Activated T-helper 9 cell treated with anti-CD3 and anti-CD28 coated beads, Interleukin-2, amount 50 U/mL, for 16 hours (primary cell): Measurements from ENCODE around the gene CPSF3.
"Not testable (repeated sequence)": the region's sequence is repeated elsewhere in the genome, so short reads cannot be mapped to it uniquely, and the experiment has no call there.

Experiments used
- DNase-seq: peaks from one replicate; pipeline ENCODE4 v3.0.0-alpha.2; 2020; ENCODE audit warnings: low read depth

The CPSF3 gene

DNA sequence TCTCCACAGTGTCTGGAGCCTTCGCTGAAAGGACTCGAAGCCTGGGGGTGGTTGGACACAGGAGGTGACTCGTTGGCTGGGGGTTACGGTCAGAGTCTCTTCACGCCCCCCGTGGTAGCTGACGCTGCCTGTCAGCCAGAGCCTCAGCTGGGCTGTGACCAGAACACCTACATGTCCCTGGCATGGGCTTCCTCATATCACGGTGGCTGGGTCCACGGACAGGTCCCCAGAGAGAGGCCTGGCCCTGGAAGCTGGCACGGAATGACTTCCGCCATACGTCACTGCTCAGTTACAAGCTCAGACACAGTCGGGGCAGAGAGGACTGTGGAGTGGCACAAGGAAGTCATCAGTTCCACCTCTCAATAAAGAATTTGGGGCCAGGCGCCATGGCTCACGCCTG lies 28.6 kb upstream of the CPSF3 start:
- DNase-seq, result no peak

DNA sequence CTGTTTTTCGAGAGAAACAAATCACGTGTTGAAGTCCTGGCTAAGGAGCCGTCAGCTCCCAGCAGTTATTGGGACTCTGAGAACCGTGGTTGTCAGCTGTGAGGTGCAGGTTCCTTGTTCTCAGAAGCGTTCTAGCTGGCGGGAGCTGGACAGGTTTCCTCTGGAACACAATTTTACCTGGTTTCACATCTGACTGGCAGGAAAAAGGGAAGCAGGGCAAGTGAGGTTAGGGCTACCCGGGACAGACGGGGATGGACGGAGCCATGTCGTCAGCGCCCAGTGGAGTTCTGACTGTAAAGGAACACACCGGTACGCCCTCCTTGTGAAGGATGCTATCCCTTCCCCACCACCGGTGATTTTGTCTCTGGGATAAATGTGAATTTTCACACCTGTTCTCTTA lies 26.3 kb upstream of the CPSF3 start:
- DNase-seq, result no peak

DNA sequence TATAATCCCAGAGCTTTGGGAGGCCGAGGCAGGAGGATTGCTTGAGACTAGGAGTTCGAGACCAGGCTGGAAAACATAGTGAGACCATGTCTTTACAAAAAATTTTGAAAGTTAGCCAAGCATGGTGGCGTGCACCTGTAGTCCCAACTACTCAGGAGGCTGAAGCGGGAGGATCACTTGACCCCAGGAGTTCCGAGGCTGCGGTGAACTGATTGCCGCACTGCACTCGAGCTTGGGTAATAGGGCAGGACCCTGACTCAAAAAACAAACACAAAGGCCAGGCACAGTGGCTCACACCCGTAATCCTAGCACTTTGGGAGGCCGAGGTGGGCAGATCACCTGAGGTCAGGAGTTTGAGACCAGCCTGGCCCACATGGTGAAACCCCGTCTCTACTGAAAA lies 25.2 kb upstream of the CPSF3 start:
- not testable (repeated sequence) for DNase-seq

DNA sequence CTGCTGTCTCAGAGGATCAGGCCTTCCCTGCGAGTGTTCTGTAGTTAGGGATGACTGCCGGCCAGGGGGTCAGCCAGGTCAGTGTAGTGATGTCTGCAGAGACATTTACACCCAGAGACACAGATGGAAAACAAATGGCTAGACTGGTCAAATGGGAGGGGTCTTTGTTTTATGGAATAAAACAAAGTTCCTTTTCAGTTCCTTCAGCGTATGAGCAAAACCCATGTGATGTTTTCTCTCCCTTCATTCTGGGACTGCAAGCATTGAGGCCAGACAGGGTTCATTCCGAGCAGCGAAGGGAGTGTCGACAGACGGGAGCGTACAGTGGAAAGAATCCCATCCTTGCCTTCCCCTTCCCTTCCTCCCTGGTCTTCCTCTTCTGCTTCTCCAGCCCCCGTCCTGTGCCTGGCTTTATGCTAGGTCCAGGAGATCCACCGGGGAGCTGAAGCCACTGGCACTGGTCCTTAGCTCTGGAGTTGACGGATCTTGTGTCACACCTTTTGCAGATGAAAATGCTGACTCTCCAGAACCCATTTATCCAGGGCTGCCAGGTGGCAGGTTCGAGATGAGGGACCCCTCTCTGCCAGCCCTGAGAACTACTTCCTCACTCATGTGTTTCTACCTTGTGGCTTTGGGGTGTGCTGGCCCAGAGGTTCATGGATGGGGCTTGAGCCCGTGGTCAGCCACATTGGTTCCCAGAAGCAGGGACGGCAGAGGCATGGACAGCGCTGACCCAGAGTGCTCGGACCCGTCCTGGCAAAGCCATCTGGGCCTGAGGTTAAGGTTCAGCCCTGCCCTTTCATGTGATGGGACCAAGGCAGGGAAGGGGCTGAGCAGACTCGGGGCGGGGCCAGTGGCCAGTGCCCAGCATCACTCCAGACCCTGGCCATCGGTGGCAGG lies 24.3 kb upstream of the CPSF3 start:
- DNase-seq, result no peak

DNA sequence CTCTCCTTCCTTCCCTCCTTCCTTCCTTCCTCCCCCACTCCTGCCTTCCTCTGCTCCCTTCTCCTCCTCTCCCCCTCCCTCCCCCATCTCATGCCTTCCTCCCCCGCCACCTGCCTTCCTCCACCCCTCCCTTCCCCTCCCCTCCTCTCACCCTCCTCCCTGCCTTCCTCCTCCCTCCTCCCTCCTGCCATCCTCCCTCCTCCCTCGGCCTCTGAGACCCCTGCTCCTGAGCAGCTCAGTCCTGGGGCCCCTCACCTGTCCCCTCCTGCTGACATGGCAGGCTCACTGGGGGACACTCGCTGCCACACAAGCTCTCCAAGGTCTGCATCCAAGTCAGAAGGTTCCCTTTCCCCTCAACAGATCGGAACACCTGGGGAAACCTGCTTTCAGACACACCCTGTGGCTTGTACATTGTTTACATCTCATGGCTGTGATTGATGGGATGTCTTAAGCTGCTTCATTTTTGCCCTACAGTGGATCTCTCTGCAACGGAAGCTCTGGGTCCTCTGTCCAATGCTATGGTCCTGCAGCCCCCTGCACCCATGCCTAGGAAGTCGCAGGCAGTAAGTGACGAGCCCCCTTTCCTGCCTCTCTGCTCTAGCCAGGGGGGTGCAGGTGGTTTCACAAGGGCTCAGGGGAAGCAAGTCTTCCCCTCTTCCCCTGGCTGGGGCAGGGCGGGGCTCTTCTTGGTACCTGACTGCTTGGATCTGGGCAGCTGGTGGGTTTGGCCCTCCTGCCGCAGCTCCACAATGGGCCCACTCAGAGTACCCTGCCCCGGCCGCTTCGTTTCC lies 23.0 kb upstream of the CPSF3 start:
- DNase-seq, result no peak

DNA sequence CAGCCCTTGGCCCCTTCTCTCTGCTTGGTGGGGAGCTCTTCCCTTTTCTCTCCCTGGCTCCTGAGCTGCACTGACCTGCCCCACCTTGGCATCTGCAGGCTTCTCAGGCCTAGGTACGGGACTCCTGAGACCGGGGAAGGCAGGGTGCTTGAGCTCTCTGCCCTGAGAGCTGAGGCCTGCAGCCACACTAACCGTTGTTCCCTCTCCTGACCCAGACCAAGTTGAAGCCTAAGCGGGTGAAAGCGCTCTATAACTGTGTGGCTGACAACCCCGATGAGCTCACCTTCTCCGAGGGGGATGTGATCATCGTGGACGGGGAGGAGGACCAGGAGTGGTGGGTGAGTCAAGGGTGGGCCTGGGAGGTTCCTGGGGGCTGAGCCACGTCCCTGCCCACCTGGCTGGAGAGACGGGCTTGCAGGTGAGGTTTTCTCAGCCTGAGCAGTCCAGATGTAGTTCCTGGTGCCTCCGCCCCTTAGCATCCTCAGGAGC lies 22.4 kb upstream of the CPSF3 start:
- no peak for DNase-seq

DNA sequence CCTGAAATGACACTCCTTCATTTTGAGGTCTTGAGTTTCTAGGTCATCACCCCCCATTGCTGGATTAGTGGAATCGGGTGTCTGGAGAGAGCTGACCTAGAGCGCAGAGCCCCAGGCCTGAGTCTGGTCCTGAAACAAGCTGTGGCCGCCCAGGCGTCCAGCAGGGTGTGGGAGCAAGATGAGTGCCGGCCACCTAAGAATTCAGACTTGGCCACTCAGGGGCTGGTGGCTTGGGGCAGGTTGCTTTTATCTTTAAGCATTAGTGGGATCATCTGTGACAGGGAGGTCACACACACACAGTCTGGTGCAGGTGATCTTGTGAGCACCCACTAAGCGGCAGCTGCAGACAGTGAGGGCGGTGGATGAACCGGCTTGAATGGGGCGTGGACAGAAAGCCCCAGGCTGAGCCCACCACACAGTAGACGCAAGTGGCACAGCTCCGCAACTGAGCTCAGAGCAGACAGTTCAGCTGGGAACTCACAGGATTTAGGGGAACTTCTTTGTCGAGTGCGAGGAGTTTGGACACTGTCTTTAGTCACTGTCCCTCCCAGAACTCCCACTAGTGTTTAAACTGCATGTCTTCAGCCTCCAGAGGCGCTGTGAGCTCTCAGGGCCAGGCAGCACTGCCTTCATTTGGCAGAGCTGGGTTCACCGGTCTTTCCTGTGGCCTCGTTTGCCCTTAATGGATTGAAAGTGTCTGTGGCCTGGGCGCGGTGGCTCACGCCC lies 21.6 kb upstream of the CPSF3 start:
- no peak for DNase-seq

DNA sequence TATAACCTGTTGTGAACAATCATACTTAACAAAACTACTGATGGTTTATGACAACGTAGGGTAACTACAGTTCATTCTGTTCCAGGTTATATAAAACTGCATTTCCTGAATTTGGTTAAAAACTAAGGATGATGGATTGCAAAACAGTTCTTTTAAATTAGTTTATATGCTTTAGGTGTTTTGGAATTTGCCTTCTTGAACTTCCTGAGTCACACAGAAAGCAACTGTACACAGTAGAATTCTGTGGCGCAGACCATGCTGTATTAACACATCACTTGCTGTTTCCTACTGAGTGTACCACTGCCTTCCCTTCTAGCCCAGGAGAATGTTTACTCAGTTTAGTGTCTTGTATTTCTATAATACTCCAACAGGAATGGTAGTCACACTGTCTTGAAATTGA lies 19.5 kb upstream of the CPSF3 start:
- no peak for DNase-seq

DNA sequence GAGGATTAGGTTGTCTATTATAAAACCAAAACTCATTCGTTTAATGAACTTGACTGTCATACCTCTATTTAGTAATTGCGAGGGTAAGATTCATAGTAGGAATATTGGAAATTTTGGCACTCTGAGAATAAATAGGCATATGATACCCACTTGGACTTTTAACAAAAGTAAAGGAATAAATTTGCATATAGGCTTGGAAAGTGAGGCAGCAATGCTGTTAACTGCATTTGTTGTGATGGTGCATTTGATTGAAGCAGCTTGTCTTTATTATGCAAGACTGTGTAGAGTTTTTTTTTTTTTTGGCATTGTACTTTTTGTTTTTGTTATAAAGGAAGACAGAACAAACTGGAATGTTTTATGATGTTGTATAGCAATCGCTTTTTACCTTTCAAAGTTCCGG lies 19.0 kb upstream of the CPSF3 start:
- DNase-seq, result no peak

DNA sequence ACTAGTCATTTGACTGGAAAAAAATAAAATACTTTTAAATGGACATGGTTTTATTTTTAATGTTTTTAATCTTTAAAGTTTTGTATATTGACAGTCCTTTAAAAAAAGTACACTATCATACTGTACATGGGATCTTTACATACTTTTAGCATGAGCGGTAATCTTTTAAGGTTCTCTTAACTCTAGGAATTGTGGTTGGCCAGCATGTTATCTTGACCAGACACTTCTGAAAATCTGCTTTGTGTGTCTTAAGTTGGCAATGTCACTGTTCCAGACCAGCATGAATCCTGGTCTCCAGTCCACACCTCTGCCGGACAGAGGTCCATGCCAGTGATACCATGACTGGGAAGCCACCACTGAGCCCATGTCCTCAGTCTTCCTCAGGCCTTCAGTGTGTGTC lies 17.8 kb upstream of the CPSF3 start:
- no peak for DNase-seq

DNA sequence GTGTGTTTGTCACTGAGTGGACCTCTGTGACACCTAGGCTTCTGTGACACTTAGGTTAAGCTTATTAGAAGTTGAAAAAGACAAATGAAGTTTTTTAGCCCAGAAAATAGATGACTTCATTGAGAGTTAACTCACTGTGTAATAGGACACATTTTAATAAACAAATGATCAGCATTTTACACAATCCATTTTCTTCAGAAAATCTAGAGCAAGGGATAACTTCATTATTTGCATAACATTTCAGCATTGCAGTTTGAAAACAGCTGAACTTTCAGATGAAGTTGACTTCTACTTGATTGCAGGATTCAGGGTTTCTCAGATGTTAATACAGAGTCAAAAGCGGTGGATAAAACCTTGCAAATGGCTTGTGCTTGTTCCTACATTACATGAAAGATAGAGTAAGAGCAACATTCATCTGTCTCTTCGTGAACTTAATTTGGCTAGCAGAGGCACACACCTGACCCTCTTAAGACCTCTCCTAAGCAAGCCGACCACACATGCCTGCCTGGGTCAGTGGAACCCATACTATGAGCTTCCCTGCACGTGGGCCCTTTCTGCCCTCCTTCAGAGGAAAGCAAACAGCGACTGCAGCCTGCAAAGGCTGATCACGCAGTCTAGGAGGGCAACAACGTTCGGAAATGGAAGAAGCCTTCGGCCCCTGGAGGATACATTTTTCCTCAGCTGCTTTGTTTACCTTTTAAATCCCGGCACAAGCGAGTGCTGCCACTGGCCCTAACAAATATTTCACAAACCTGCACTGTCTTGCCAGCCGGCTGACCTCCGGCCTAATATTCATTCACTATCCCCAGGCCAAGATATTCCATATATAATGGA lies 16.7 kb upstream of the CPSF3 start:
- DNase-seq, result no peak

DNA sequence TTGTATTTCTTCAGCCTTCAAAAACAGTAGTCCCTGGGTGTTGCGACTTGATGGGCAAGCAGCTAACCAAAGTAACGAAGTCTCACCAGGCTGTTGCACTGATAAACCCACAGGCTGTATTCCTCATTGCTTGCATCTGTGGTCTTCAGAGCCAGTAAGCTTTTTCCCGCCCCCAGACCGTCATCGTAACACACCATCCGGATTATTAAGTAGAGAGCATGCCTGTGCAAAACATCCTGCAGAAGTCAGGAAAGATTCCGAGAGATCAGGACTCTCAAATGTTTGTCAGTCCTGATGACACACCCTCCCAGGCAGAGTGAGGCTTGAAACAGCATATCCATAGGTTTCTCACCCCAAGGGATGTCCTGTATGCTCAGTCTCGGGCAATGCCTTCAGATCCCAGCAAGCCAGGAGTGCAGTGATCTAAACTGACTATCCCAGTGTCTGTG lies 16.1 kb upstream of the CPSF3 start:
- DNase-seq, result no peak

DNA sequence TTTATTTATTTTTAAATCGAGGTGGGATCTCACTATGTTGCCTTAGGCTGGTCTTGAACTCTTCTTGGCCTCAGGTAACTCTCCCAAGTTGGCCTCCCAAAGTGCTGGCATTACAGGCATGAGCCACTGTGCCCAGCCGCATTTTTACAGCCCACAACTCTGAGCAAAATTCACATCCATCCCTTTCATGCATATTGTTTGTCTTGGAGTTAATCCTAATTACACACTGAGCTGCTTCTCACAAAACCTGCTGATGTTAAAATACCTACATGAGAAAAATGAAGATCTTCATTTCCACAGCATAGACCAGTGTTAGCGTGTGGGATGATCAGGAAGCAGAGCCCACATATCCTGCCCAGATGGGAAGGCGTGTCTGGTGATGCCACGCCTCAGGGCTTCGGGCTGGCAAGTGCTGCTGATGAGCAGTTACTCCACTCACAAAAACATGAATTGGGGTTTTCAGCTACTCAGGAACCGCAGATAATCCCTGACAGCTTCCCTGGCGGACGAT lies 14.8 kb upstream of the CPSF3 start:
- DNase-seq, result no peak

DNA sequence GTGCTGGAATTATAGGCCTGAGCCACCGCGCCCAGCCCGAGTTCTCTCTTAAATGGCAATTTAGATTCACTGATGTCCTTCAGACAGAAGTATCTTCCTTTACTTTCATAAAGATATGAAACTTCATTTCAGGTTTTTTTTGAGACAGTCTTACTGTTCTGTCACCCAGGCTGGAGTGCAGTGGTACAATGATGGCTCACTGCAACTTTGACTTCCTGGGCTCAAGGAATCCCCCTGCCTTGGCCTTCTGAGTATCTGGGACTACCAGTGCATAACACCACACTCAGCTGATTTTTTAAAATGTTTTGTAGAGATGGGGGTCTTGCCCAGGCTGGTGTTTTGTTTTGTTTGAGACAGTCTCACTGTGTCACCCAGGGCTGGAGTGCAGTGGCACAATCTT lies 13.3 kb upstream of the CPSF3 start:
- DNase-seq, result no peak

DNA sequence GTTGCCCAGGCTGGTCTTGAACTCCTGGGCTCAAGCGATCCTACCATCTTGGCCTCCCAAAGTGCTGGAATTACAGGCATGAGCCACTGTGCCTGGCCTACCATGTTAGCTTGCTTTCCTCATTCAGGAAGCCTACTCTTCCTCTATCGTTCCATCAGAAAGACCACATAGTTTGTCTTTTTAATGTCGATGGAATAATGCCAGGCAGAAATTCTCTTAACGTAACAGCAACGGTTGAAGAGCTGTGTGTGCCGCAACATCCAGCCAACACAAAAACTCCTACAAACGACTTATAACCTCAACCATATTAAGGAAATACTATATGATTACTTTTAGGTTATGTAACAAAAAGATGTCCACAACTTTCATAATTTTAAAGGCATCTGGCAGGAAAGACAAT lies 10.7 kb upstream of the CPSF3 start:
- DNase-seq, result no peak

DNA sequence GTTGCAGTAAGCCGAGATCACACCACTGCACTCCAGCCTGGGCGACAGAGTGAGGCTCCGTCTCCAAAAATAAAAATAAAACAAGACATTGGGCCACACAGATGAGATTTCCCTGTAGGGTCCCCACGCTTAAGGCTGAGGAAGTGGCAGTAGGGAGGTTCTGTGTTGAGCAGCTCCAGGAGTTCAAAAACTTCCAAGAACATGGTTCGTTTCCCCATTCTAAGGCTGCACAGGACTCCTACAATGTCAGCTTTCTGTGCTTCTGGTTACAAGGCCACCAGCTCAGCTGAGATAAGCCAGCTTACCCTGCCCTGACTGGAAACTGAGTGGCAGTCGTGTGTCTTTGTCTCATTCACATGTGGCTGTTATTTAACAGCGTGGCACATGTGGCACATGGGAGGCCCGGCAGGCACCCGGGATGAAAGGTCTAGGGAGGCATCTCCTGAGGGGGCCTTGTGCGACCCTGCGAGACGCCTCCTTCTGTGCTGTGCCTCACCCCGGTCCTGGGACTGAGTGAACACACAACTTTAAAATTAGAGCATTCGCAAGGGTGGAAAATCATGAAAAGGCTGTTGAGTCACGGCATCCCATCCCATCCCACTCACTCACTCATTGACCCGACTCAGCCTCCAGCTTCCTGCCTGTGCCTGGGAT lies 7.8 kb upstream of the CPSF3 start:
- no peak for DNase-seq

DNA sequence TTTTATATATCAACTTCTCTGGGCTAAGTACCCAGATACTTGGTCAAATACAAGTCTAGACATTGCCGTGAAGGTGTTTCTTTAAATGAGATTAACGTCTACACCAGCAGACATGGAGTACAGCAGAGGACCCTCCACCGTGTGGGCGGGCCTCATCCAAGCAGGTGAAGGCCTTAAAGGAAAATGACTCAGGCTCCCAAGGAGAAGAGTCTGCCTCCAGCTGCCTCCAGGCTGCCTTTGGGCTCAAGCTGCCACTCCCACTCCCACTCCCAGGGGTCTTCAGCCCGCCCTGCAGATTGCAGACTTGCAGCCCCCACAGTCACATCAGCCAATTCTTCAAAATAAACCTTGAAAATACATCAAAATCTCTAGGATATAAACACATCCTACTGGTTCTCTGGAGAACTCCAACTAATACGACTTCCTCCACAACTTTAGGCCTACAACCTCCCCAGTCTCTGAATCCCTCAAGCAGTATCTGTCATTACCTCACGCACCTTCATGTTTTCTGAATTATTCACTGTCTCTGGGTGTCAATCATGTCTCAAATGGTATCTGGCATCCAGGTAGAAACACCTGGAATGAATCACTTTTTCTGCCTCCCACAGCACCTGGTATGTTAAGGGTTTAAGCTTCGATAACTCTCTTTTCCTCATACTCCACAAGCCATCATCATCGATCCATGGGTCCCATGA lies 7.0 kb upstream of the CPSF3 start:
- DNase-seq, result no peak

DNA sequence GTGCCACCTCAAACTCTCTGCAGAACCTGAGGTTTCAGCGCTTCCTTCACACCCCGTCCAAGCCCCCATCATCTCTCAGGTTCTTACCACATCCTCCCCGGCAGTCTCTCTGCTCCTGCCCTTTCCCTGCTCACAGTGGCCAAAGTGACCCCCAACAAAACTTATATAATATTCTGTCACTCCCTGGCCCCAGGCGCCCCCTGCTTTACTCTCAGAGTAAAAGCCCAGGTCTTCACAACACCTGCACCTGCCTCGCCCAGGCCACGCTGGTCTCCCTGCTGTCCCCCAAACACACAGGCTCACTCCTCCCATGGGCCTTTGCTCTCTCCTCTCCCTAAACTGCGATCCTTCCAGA lies 6.5 kb upstream of the CPSF3 start:
- DNase-seq, result no peak

DNA sequence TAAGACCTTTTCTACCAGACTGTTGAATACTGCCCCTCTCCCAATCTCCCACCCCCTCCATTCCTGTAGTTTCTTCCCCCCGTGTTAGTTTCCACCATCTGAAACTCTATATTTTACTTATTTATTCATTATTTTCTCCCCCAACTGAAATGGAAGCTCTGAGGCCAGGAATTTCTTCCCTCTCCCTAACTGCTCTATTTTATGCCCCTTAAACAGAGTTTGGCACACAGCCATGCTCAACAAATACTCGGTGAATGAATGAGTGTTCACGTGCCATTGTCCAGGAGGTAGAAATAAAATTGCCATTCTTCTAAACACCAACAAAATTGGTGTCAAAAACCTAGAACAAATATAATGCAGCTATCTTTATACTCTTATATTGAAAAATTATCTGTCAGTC lies 5.7 kb upstream of the CPSF3 start:
- DNase-seq, result no peak

DNA sequence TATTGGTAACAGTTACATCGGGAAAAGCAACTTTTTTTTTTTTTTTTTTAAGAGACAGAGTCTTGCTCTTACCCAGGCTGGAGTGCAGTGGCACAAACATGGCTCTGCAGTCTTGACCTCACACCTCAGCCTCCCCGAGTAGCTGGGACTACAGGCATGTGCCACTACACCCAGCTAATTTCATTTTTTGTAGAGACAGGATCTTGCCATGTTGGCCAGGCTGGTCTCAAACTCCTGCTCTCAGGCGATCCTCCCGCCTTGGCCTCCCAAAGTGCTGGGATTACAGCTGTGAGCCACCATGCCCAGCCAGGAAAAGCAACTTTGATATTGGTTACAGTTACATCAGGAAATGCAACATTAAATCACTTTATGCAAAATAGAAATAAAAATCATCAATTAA lies 4.7 kb upstream of the CPSF3 start:
- no peak for DNase-seq
